ENCODE measurements around the gene NHLRC2.

DNA sequence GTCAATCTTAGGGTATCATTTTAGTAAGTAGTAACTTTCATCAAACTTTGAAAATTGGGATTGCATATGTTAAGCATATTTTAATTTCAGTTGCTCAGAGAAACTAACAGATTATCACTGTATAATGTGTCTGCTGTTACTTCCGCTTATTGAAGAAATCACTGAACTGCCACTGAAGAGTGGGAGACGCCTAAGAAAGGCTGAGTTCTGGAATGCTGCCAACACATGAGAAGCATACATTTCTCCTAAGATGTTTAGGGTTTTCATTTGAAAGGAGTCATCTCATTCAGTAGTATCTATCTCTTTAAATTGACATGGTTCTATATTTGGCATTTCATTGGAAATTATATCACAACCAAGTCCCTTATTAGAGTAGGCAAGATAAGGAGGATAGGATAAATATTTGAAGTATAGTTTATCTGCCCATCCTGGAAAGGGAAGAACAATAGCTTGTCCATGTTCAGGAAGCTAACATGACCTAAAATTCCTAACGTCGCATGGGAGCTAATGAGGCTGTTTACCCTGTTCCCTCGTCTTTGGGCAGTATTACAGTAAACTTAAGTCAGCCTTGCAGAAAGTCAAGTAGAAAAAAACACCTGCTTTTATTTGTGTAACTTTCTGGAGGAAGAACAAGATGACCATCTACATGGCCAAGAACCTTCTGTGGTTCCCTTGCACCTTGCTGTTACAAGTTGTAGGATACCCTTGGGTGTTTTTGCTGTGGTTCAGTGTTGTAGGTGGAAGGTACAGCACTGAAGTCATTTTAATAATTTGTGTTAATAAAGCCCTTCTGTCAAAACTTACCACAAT lies 67.3 kb downstream of the NHLRC2 start:
- TF ChIP-seq CTCF (IDR thresholded peaks at IDR 0.05) (no peak), POLR2A (IDR thresholded peaks at IDR 0.05) (no peak), POLR2AphosphoS5 (IDR thresholded peaks at IDR 0.05) (no peak)

Measured in stomach (tissue), 4 donors.